Mammary epithelial cell (primary cell): ENCODE results near the gene FAH.

ENCODE experiments used
- EZH2 ChIP-seq: IDR thresholded peaks from 2 replicates; pipeline ENCODE4 v1.6.1; 2012; ENCODE audit warnings: low read length, inconsistent platforms, borderline replicate concordance
- TF ChIP-seq, protein P1 (sequence below), 2 donors: IDR thresholded peaks in 1 of 2; conservative IDR thresholded peaks in 1 of 2; 2 replicates each; pipeline ENCODE4 v1.5.1; 2011 to 2012; ENCODE audit warnings: inconsistent platforms in 2 of 2, low read length in 2 of 2, mild to moderate bottlenecking in 2 of 2, control low read depth in 1 of 2, low read depth in 1 of 2; ENCODE audit not compliant: insufficient read depth in 1 of 2; ENCODE audit errors: extremely low read depth in 1 of 2

DNA sequence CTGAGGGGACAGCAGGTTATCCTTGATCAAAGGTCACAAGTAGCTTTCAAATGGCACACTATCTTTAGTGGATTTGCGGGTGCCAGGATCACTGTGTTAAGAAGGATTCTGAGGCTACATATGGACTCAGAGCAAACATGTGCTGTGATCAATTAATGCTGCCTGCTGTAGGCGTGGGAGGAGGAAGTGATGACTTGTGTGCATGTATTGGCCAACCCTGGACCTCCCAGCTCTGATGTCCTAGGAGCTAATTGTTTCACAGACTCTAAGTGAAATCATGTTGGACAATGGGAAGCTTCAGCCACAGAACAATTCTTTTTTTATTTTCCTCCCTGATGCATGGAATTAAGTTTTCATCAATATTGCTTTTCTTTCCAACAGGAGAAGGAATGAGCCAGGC, 24.4 kb downstream of the FAH start:
- TF ChIP-seq, protein P1, sequence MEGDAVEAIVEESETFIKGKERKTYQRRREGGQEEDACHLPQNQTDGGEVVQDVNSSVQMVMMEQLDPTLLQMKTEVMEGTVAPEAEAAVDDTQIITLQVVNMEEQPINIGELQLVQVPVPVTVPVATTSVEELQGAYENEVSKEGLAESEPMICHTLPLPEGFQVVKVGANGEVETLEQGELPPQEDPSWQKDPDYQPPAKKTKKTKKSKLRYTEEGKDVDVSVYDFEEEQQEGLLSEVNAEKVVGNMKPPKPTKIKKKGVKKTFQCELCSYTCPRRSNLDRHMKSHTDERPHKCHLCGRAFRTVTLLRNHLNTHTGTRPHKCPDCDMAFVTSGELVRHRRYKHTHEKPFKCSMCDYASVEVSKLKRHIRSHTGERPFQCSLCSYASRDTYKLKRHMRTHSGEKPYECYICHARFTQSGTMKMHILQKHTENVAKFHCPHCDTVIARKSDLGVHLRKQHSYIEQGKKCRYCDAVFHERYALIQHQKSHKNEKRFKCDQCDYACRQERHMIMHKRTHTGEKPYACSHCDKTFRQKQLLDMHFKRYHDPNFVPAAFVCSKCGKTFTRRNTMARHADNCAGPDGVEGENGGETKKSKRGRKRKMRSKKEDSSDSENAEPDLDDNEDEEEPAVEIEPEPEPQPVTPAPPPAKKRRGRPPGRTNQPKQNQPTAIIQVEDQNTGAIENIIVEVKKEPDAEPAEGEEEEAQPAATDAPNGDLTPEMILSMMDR (conservative IDR thresholded peaks at IDR 0.05 in 1 of 2, IDR thresholded peaks at IDR 0.05 in 1 of 2; ENCODE audit: extremely low read depth in 1 of 2, insufficient read depth in 1 of 2, low read depth in 1 of 2, low read length in 2 of 2): no peak
- TF ChIP-seq EZH2: no peak
